Renal cortical epithelial cell (primary cell): ENCODE data around the gene SYT3. TPM values are rescaled to one million over a fixed set of nuclear protein-coding genes. Genes with fewer than 3 reads are reported as not detected.
"Not testable (repeated sequence)": the region's sequence is repeated elsewhere in the genome, so short reads cannot be mapped to it uniquely, and the experiment has no call there.

Experiments
- DNase-seq: peaks from one replicate; pipeline ENCODE4 v3.0.0-alpha.2; 2011; ENCODE audit warnings: low read depth
- total RNA-seq: library from RNA; depleted of rRNA; stranded (reverse); fragments of >200 nt; gene quantifications from 2 replicates; pipeline ENCODE4 v1.2.3, GENCODE V29; 2014

SYT3 gene
- total RNA-seq, 1 donor from 2014 or later, result 0.40 TPM

DNA sequence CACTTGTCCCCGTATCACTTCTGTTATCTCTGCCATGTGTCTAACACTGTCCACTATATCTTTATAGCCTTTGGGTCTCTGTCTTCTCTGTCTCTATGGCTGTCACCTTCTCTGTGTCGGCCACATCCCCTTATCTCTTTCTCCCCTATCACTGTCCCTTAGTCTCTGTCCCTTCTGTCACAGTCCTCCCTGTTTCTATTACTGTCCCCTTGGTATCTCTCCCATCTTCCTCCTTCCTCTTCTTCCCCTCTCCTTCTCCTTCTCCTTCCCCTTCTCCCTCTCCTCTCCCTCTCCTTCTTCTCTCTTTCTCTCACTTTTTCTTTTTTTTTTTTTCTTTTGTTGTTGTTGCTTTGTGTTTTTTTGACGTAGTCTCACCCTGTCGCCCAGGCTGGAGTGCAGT lies 36.7 kb downstream of the SYT3 start:
- DNase-seq, result no peak

DNA sequence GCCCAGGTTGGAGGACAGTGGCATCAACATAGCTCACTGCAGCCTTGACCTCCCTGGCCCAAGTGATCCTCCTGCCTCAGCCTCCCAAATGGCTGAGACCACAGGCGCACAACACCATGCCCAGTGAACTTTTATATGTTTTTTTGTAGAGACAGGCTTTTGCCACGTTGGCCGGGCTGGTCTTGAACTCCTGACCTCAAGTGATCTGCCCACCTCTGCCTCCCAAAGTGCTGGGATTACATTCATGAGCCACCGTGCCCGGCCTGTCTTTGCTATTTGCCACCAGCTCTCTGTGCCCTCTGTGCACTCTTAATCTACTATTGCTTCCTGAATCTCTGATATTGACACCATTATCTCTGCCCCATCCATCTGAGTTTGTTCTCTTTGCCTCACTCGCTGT lies 37.2 kb downstream of the SYT3 start:
- DNase-seq, result no peak

DNA sequence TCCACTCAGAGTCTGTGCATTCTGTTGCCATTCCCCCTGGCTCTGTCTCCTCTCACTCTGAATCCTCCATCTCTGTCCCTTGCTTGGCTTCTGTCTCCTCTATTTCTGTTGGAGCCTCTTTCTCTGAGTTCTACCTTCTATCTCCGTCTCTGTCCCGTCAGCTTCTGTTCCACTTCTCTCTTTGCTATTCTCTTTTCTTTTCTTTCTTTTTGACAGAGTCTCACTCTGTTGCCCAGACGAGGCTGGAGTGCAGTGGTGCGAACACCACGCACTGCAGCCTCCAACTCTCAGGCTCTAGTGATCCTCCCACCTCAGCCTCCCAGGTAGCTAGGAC lies 37.6 kb downstream of the SYT3 start:
- DNase-seq, result no peak

DNA sequence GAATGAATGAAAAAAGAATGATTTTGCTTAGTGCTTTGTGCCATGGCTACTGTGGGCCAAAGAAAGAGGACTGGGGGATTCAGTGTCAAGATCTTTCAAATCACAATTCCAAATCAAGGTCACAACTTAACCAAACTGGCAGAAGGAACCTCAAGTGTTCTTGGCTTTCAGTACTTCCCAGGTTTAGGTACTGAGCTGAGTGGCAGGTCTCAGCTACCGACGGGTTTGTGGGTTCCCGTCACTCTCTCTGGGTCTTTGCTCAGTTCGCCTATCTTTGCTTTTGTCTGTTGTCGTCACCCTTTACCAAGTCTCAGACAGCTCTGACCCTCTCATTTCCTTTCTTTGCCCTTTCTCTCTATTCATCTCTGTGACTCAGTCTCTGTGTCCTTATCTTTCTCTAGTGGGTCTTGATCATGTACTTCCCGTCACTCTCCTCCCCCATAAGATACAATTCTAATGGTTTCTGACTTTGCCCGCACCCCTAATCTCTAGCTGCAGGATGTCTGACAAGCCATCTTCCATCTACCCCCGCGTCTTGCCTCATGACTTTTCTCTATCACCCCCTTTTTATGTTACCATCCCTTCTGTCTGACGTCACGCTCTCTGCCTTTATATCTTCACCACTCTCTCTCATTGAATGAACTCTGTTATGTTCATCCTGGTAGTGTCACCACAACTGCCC lies 38.1 kb downstream of the SYT3 start:
- DNase-seq, result no peak

DNA sequence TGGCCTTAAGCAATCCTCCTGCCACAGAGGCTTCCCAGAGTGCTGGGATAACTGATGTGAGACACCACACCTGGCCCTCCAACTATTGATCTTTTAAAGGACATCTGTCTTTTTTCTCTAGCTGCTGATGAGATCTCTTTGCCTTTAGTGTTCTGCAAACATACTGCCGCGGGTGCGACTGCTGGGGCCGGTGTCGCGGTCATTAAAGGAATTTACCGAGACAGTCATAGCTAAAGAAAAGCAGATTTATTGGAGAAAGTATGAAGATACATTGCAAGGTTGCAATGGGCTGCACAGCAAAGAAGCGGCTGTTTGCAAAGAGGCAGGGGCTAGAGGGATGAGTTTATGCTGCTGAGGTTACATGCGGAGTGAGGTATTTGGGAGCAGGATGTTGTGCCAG lies 40.3 kb downstream of the SYT3 start:
- no peak for DNase-seq

DNA sequence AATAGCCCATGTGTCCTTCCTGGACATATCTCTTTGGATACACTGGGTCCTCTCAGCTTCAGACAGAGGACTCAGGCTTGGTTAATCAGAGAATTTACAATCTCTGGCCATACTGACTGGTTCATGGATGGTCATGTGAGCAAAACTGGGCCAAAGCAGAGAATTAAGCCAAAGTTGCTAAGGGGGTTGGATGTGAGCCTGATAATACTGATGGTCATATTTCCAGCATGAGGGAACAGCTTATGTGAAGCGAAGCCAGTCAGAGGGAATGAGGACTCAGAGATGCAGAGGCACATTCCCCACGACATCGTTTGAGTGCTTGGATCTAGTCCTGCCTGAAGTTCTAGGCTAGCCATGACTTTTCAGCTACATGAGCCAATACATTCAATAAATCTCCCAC lies 49.5 kb downstream of the SYT3 start:
- DNase-seq, result no peak

DNA sequence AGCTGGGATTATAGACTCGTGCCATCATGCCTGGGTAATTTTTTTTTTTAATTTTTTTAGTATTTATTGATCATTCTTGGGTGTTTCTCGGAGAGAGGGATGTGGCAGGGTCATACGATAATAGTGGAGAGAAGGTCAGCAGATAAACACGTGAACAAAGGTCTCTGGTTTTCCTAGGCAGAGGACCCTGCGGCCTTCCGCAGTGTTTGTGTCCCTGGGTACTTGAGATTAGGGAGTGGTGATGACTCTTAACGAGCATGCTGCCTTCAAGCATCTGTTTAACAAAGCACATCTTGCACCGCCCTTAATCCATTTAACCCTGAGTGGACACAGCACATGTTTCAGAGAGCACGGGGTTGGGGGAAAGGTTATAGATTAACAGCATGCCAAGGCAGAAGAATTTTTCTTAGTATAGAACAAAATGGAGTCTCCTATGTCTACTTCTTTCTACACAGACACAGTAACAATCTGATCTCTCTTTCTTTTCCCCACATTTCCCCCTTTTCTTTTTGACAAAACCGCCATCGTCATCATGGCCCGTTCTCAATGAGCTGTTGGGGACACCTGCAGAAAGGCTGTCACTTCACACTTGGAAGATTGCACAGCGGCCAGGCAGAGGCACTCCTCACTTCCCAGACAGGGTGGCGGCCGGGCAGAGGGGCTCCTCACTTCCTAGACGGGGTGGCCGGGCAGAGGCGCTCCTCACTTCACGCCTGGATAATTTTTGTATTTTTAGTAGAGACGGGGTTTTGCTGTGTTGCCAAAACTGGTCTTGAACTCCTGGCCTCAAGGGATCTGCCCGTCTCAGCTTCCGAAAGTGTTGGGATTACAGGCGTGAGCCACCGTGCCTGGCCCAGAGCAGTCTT lies 57.7 kb downstream of the SYT3 start:
- not testable (repeated sequence) for DNase-seq

DNA sequence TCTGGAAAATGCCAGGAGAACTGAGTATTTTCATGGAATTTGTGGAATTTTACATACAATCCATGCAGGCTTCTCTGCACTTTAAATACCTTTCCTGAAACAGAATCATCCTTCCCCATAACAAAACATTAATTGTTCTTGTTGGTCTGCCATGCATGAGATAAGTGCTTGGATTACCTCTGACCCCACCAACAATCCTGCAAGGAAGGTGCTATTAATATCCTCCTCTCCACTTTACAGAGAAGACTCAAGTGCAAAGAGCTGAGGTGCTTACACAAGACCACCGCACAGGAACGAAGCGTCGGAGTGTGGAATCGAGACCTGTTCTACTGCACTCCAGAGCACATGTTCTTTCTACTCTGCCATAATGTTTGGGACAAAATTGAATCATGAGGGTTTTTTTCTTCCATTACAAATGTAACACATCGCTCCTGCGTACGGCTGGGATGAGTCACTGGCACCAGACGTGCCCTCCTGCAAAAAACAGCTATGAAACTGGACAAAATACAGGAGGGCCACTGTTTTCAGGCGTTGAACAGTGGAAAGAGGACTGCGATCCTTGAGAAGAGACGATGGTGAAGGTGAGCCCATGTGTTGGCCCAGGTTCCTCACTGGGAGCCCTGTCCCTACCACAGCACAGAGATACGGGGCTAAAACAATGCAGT lies 58.6 kb downstream of the SYT3 start:
- DNase-seq, result no peak

DNA sequence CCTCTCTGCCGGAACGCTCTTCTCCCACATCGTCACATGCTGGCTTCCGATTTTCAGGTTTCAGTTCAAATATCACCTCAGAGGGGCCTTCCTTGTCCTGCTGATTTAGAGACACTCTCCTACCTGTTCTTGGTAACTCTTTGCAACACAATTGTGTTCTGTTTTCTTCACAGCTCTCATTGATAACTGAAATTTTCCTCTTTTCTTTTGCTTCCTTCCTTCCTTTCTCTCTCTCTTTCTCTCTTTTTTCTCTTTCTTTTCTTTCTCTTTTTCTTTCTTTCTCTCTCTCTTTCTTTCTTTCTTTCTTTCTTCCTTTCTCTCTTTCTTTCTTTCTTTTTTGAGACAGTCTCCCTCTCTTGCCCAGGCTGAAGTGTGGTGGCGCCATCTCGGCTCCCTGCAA lies 59.4 kb downstream of the SYT3 start:
- DNase-seq, result no peak

DNA sequence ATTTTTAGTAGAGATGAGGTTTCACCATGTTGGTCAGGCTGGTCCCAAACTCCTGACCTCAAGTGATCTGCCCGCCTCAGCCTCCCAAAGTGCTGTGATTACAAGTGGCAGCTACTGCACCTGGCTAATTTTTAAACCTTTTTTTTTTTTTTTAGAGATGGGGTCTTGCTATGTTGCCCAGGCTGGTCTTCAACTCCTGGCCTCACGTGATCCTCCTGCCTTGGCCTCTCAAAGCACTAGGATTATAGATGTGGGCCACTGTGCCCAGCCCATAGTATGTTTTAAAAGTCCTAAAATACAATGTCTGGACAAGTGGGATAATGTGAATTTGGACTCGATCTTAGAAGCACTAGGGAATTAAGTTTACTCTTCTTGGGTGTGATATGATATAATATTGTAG lies 62.9 kb downstream of the SYT3 start:
- not testable (repeated sequence) for DNase-seq

DNA sequence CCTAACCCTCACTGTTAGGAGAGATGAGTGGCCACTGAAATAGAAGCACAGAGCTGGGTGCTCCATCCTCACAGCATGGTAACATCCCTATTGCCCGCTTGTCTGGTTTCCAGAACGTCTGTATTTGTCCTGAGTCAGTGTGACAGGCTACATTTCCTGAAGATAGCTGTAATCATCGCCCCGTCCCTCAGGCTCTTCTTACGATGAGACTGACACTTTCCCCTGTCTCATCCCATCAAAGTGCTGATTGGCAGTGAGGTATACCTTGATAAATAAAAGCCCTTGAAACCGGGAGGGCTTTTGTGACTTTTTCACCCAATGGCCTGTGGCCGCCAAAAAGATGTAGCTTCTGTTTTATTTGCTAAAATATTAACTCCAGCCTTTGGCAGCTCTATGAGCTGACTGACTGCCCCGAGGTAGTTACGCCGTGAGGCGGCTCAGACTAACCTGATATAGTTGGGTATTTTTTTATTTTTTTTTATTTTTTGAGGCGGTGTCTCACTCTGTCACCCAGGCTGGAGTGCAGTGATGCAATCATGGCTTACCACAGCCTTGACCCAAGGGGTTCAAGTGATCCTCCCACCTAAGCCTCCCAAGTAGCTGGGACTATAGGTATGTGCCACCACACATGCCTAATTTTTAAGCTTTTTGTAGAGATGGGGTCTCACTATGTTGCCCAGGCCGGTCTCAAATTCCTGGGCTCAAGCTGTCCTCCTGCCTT lies 65.8 kb downstream of the SYT3 start:
- no peak for DNase-seq

Other genes with a start within 250 kb of the SYT3 start
- not detected in 2 replicates for gene SPIB, start 220.9 kb downstream of the SYT3 start, total RNA-seq
- gene MYBPC2, start 207.0 kb downstream of the SYT3 start, total RNA-seq, result 0.35 TPM in 1 of 2 replicates, not detected in the other
- 58.3 and 78.7 TPM in 2 replicates for gene EMC10, start 163.4 kb downstream of the SYT3 start, total RNA-seq
- 0.52 and 0.89 TPM in 2 replicates for gene GARIN5A, start 163.0 kb downstream of the SYT3 start, total RNA-seq
- 13.5 and 19.8 TPM in 2 replicates for gene JOSD2, start 128.7 kb downstream of the SYT3 start, total RNA-seq
- gene ASPDH, start 126.0 kb downstream of the SYT3 start, total RNA-seq, result not detected in 2 replicates
- gene LRRC4B, start 71.4 kb downstream of the SYT3 start, total RNA-seq, result 0.30 TPM in 1 of 2 replicates, not detected in the other
- gene C19orf81, start 9.6 kb upstream of the SYT3 start, total RNA-seq, result 0.40 TPM in 1 of 2 replicates, not detected in the other
- gene SHANK1, start 79.9 kb upstream of the SYT3 start, total RNA-seq, result 0.17 and 0.65 TPM in 2 replicates
- 0.15 and 0.52 TPM in 2 replicates for gene CLEC11A, start 83.5 kb upstream of the SYT3 start, total RNA-seq
- gene GPR32, start 130.6 kb upstream of the SYT3 start, total RNA-seq, result not detected in 2 replicates
- not detected in 2 replicates for gene ACP4, start 150.5 kb upstream of the SYT3 start, total RNA-seq
- not detected in 2 replicates for gene KLK1, start 183.9 kb upstream of the SYT3 start, total RNA-seq
- not detected in 2 replicates for gene KLK15, start 193.7 kb upstream of the SYT3 start, total RNA-seq
- not detected in 2 replicates for gene KLK3, start 215.0 kb upstream of the SYT3 start, total RNA-seq
- not detected in 2 replicates for gene KLK2, start 233.6 kb upstream of the SYT3 start, total RNA-seq